Duodenal mucosa (tissue), 2 donors: Measurements from ENCODE around the gene CSNK1D.

Source experiments
- H3K27ac ChIP-seq: one replicate; pipeline ENCODE4 v1.7.0; 2013; ENCODE audit warnings: low read depth, low read length
- H3K27me3 ChIP-seq, 2 donors: one replicate each; pipeline ENCODE4 v1.7.0; 2013; ENCODE audit warnings: low read length in 2 of 2, control low read depth in 1 of 2; ENCODE audit not compliant: insufficient read depth in 2 of 2, control insufficient read depth in 1 of 2
- H3K36me3 ChIP-seq, 2 donors: one replicate each; pipeline ENCODE4 v1.7.0; 2013; ENCODE audit warnings: low read length in 2 of 2, control low read depth in 1 of 2; ENCODE audit not compliant: insufficient read depth in 2 of 2, control insufficient read depth in 1 of 2
- H3K4me1 ChIP-seq, 2 donors: one replicate each; pipeline ENCODE4 v1.7.0; 2013; ENCODE audit warnings: low read length in 2 of 2, control low read depth in 1 of 2; ENCODE audit not compliant: insufficient read depth in 2 of 2, control insufficient read depth in 1 of 2
- H3K4me3 ChIP-seq, 2 donors: one replicate each; pipeline ENCODE4 v1.7.0; 2013; ENCODE audit warnings: low read length in 2 of 2, low read depth in 1 of 2
- H3K9ac ChIP-seq, 2 donors: one replicate each; pipeline ENCODE4 v1.7.0; 2013; ENCODE audit warnings: low read length in 2 of 2, low read depth in 1 of 2
- H3K9me3 ChIP-seq, 2 donors: one replicate each; pipeline ENCODE4 v1.7.0; 2013; ENCODE audit warnings: low read length in 2 of 2, control low read depth in 1 of 2; ENCODE audit not compliant: control insufficient read depth in 1 of 2

The CSNK1D gene

DNA sequence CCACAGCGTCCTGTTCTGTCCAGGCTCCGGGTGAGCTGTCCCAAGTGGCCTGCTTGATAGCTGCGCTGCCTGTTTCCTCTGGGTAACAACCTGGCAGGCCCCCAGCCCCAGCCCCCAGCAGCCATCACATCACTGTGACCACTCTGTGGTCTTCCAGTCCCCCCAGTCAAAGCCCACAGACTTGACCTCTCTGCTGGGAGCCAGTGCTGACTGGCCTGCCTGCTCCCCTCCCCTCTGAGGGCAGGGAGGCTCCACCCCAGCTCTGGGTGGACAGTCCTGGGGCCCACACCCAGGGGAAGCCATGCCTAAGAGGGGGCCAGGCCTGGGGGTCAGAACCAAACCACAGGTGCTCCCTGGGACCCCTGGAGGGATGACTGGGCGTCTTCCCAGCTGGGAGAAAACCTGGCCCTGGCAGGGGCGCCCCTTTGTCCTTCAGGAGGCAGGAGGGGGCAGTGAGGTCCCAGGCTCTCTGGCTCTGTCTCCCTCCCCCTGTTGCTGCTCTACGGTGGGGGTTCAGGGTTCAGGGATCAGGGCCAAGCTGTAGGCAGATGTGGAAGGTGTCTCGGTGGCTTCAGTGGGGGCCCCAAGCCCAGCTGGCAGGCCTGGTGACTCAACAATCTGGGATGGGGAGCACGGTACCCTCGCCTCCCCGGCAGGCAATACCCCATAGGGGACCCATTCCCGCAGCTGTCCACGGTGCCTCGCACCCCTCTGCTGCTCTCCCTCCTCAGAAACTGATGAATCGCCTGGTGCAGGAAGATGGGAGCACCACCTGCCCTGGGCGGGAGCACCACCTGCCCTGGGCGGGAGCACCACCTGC, 46.5 kb downstream of the CSNK1D start:
- no peak overlapping the region for H3K9ac ChIP-seq
- no peaks in the 10 kb centered on the region for H3K9me3 ChIP-seq
- no peaks in the 10 kb centered on the region for H3K27me3 ChIP-seq
- H3K36me3 ChIP-seq = no peaks in the 10 kb centered on the region
- H3K27ac ChIP-seq = no peak overlapping the region
- peaks cover 10 to 26% of the 10 kb centered on the region in 2 donors for H3K4me1 ChIP-seq
- no peak overlapping the region for H3K4me3 ChIP-seq

- Histone ChIP-seq H3K4me3 (no peak overlapping the region), H3K27me3 (no peaks in the 10 kb centered on the region), H3K4me1 (peaks cover 10 to 20% of the 10 kb centered on the region in 2 donors), H3K36me3 (no peaks in the 10 kb centered on the region), H3K27ac (no peak overlapping the region), H3K9ac (no peak overlapping the region), H3K9me3 (no peaks in the 10 kb centered on the region)
Measured at GRCh38 chr17:82226146-82226808, 47.2 kb downstream of the CSNK1D start.

DNA sequence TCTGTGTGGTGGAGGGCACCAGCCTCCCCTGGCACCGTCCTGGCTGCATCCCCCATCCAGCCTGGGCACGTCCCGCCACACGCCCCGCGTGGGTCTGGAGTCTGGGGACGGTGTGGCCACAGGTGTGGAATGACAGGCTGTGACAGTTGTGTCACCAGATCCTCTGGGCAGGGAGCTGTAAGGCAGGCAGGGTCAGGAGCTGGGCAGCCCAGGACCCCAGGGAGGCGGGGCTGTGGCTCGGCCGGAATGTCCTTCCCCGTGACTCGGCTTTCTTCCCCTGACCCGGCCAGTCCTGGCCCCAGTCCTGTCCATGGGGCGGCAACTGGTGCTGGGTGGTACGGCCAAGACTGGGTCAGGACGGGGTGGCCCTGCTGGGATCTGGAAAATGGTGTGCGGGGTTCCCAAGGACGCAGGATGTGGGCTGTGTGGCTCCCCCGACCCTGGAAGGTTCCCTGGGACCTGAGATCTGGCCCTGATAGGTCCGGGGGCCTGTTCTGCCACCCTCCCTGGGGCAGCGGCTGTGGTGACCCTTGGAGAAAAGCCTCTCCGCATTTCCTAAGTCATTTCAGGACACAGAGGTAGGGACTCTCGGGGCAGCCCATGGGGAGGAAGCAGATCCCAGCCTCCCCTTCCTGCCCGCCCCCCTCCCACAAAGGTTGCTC, 48.0 kb downstream of the CSNK1D start:
- no peak overlapping the region for H3K4me3 ChIP-seq
- H3K9ac ChIP-seq = no peak overlapping the region
- H3K9me3 ChIP-seq = no peaks in the 10 kb centered on the region
- H3K4me1 ChIP-seq = peaks cover 10 to 17% of the 10 kb centered on the region in 2 donors
- H3K36me3 ChIP-seq = no peaks in the 10 kb centered on the region
- no peak overlapping the region for H3K27ac ChIP-seq
- no peaks in the 10 kb centered on the region for H3K27me3 ChIP-seq

- Histone ChIP-seq H3K4me3 (no peak overlapping the region), H3K9ac (no peak overlapping the region), H3K27ac (no peak overlapping the region), H3K4me1 (peaks cover 2 to 9% of the 10 kb centered on the region in 2 donors), H3K9me3 (no peaks in the 10 kb centered on the region), H3K36me3 (no peaks in the 10 kb centered on the region), H3K27me3 (no peaks in the 10 kb centered on the region)
Measured at GRCh38 chr17:82224666-82225065, 48.8 kb downstream of the CSNK1D start.

DNA sequence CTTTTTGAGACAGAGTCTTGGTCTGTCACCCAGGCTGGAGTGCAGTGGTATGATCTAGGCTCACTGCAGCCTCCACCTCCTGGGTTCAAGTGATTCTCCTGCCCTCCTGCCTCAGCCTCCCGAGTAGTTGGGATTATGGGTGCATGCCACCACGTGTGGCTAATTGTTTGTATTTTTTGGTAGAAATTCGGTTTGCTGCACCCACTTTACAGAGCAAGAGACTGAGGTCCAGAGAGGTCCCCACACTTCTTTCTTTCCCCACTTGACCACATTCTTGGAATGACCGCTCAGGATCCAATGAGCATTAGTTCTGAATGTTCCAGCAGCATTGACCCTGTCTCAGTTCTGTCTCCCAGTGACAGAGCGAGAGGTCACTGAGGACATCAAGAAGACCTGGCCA, 50.0 kb downstream of the CSNK1D start:
- Histone ChIP-seq H3K36me3 (no peaks in the 10 kb centered on the region), H3K27me3 (no peaks in the 10 kb centered on the region), H3K9me3 (no peaks in the 10 kb centered on the region), H3K4me3 (no peak overlapping the region), H3K9ac (no peak overlapping the region), H3K4me1 (peaks cover 0 to 4% of the 10 kb centered on the region in 2 donors), H3K27ac (no peak overlapping the region)

DNA sequence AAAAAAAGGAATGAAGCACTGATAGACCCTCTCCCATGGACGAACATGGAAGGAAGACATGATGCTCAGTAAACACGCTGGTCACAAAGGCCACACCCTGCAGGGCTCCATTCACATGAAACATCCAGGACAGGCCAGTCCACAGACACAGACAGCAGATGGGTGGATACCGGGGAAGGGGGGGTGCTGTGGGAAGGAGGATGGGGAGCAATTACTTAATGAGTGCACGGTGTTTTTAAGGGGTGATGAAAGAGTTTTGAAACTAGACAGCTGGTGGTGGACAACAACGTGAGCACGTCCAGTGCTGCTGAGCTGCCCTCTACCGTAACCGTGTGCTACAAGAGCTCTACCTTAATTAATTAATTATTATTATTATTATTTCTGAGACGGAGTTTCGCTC, 50.7 kb downstream of the CSNK1D start:
- H3K27me3 ChIP-seq = no peaks in the 10 kb centered on the region
- peaks cover 0 to 2% of the 10 kb centered on the region in 2 donors for H3K4me1 ChIP-seq
- no peak overlapping the region for H3K27ac ChIP-seq
- H3K36me3 ChIP-seq = no peaks in the 10 kb centered on the region
- H3K4me3 ChIP-seq = no peak overlapping the region
- H3K9me3 ChIP-seq = no peaks in the 10 kb centered on the region
- H3K9ac ChIP-seq = no peak overlapping the region

- H3K9ac ChIP-seq = no peak overlapping the region
- peaks cover 11 to 12% of the 10 kb centered on the region in 2 donors for H3K4me1 ChIP-seq
- no peaks in the 10 kb centered on the region for H3K27me3 ChIP-seq
- H3K36me3 ChIP-seq = no peaks in the 10 kb centered on the region
- no peak overlapping the region for H3K27ac ChIP-seq
- H3K4me3 ChIP-seq = no peak overlapping the region
- H3K9me3 ChIP-seq = no peaks in the 10 kb centered on the region
Measured at GRCh38 chr17:82221341-82221902, 52.1 kb downstream of the CSNK1D start.

DNA sequence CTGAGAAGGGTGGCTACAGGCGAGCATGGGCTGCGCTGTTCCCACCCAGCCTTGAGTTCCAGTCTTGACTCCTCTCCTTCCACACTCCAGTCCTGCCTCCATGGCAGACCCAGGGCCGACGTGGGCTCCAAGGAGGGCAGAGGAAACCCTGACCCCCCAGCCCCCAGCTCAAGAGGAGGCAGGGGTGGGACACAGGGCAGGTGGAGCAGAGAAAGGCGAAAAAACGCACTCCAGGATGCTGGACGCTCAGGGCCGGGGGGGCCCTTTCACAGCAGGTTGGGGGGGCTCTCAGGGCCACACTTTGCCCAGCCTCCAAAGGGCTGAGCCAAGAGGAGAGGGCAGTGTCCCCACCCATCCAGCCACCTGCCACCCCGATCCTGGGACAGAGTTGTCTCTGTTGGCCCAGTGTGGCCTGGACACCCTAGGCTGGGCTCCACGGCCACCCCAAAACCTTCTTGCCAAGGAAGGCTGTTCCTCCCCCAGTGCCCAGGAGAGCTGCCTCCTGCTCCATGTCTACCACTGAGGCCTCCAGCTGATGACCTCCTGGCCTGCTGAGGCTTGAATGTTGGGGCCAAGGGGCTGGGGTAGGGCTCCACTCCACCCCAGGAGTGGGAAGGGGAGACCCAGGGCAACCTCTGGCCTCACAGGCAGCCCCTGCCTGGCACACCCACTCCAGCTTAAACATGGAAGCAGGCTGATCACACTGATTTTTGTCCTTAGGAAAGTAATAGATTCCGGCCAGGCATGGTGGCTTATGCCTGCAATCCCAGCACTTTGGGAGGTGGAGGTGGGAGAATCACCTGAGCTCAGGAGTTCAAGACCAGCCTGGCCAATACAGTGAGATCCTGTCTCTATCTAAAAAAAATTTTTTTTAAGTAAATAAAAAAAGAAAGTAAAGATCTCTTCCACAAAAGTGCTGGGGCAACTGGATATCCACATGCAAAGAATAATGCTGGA, 53.5 kb downstream of the CSNK1D start:
- Histone ChIP-seq H3K9me3 (no peaks in the 10 kb centered on the region), H3K9ac (no peak overlapping the region), H3K27ac (no peak overlapping the region), H3K4me1 (peaks cover 20 to 22% of the 10 kb centered on the region in 2 donors), H3K27me3 (no peaks in the 10 kb centered on the region), H3K36me3 (no peaks in the 10 kb centered on the region), H3K4me3 (no peak overlapping the region)

GRCh38 chr17:82219083-82219482, 54.4 kb downstream of the CSNK1D start:
- H3K36me3 ChIP-seq = no peaks in the 10 kb centered on the region
- peaks cover 20 to 23% of the 10 kb centered on the region in 2 donors for H3K4me1 ChIP-seq
- no peaks in the 10 kb centered on the region for H3K27me3 ChIP-seq
- H3K4me3 ChIP-seq = no peak overlapping the region
- H3K9ac ChIP-seq = no peak overlapping the region
- H3K9me3 ChIP-seq = no peaks in the 10 kb centered on the region
- H3K27ac ChIP-seq = no peak overlapping the region
